PC-3 (cell line): ENCODE data around the gene NRG3. TPM values are rescaled to one million over a fixed set of nuclear protein-coding genes. Genes with fewer than 3 reads are reported as not detected.

Experiments used
- ATAC-seq: fragments of 200-7000 bp; cut with Tn5 transposase; 2 replicates; pipeline ENCODE4 v1.9.1; 2020; ENCODE audit warnings: mild to moderate bottlenecking, moderate library complexity
- BruUV-seq: library from RNA; stranded (reverse); fragments of 400-500 nt; replicated peaks from 2 replicates; lab custom pipeline; 2021; lab: Mats Ljungman, UMichigan
- CTCF ChIA-PET: fragments of 300-600 bp; sonication (Branson Sonifier 250); formaldehyde crosslinking; loops from one replicate; lab custom pipeline; 2022; ENCODE audit warnings: antibody characterized with exemption; lab: Charles Lee
- POLR2A ChIA-PET: fragments of 300-600 bp; sonication (Branson Sonifier 250); formaldehyde crosslinking; loops from one replicate; lab custom pipeline; 2022; ENCODE audit warnings: antibody characterized with exemption; ENCODE audit not compliant: unreplicated experiment; lab: Charles Lee
- DNase-seq: peaks from one replicate; pipeline ENCODE4 v3.0.0-alpha.2; 2015
- H2AFZ ChIP-seq: fragments of 300-600 bp; sonication (generic); 2 replicates; pipeline ENCODE4 v1.6.0; 2016; ENCODE audit warnings: antibody characterized with exemption, low read length
- H3F3A ChIP-seq: fragments of 300-600 bp; sonication (generic); one replicate; pipeline ENCODE4 v1.6.0; 2017; ENCODE audit warnings: antibody characterized with exemption, low read length, control low read depth, mild to moderate bottlenecking; ENCODE audit not compliant: unreplicated experiment
- H3K27ac ChIP-seq: fragments of 300-600 bp; sonication (generic); 2 replicates; pipeline ENCODE4 v1.5.1; 2016; ENCODE audit warnings: mild to moderate bottlenecking, low read length
- H3K27me3 ChIP-seq: fragments of 300-600 bp; sonication (generic); 2 replicates; pipeline ENCODE4 v1.6.1; 2016; ENCODE audit warnings: low read length, mixed read lengths
- H3K36me3 ChIP-seq: fragments of 300-600 bp; sonication (generic); 2 replicates; pipeline ENCODE4 v1.6.1; 2016; ENCODE audit warnings: low read depth, mixed run types, low read length, mixed read lengths
- H3K4me1 ChIP-seq: fragments of 300-600 bp; sonication (generic); 2 replicates; pipeline ENCODE4 v1.5.1; 2016; ENCODE audit warnings: low read length; ENCODE audit not compliant: insufficient read depth
- H3K4me2 ChIP-seq: fragments of 300-600 bp; sonication (generic); 2 replicates; pipeline ENCODE4 v1.6.0; 2016; ENCODE audit warnings: low read length
- H3K4me3 ChIP-seq: fragments of 300-600 bp; sonication (generic); 2 replicates; pipeline ENCODE4 v1.5.1; 2016; ENCODE audit warnings: mild to moderate bottlenecking, low read length, mixed read lengths
- H3K79me2 ChIP-seq: fragments of 300-600 bp; sonication (generic); 2 replicates; pipeline ENCODE4 v1.6.1; 2017; ENCODE audit warnings: low read length, mixed read lengths
- H3K9ac ChIP-seq: fragments of 300-600 bp; sonication (generic); 2 replicates; pipeline ENCODE4 v1.6.0; 2016; ENCODE audit warnings: mild to moderate bottlenecking, low read length
- H3K9me2 ChIP-seq: fragments of 300-600 bp; sonication (generic); replicated peaks from 2 replicates; pipeline ENCODE4 v1.6.1; 2016; ENCODE audit warnings: mixed run types, low read length, mixed read lengths
- H3K9me3 ChIP-seq: fragments of 300-600 bp; sonication (generic); 2 replicates; pipeline ENCODE4 v1.6.1; 2016; ENCODE audit warnings: low read length, mixed read lengths
- H4K20me1 ChIP-seq: fragments of 300-600 bp; sonication (generic); 2 replicates; pipeline ENCODE4 v1.6.1; 2016; ENCODE audit warnings: low read length, mixed read lengths
- CTCF ChIP-seq: fragments of 300-600 bp; sonication (generic); conservative IDR thresholded peaks from 2 replicates; pipeline ENCODE4 v1.5.1; 2017; ENCODE audit warnings: antibody characterized with exemption, low read depth, mild to moderate bottlenecking, low read length
- EZH2 ChIP-seq: fragments of 300-600 bp; sonication (generic); IDR thresholded peaks from one replicate; pipeline ENCODE4 v1.6.1; 2017; ENCODE audit warnings: antibody characterized with exemption, mild to moderate bottlenecking, low read length; ENCODE audit not compliant: unreplicated experiment
- EZH2phosphoT487 ChIP-seq: fragments of 300-600 bp; sonication (generic); IDR thresholded peaks from 2 replicates; pipeline ENCODE4 v1.6.1; 2018; ENCODE audit warnings: mild to moderate bottlenecking, antibody characterized with exemption, low read length, borderline replicate concordance
- intact Hi-C: fragments of 100-400 bp; cut with micrococcal nuclease; formaldehyde crosslinking; loops from 2 replicates; pipeline ENCODE4 v1.9.0; 2023
- total RNA-seq: library from RNA; depleted of rRNA; stranded (reverse); fragments of >200 nt; gene quantifications from 2 replicates; pipeline ENCODE4 v1.2.3, GENCODE V29; 2014

NRG3 gene
- total RNA-seq, 1 experiment from 2014 or later, result not detected

- TF ChIP-seq CTCF (no peak), EZH2 (no peak), EZH2phosphoT487 (no peak)
- H2AFZ ChIP-seq, result no peak overlapping the region
- no peaks in the 10 kb centered on the region for H3K9me2 ChIP-seq
- H3K79me2 ChIP-seq, result no peaks in the 10 kb centered on the region
- no peaks in the 10 kb centered on the region for H4K20me1 ChIP-seq
- no peaks in the 10 kb centered on the region for H3K27me3 ChIP-seq
- H3K36me3 ChIP-seq, result no peaks in the 10 kb centered on the region
- DNase-seq, result no peak
- H3K4me2 ChIP-seq, result no peak overlapping the region
- no peak for ATAC-seq
- H3K4me3 ChIP-seq, result no peak overlapping the region
- CTCF ChIA-PET, result no interaction called here
- H3K9me3 ChIP-seq, result no peaks in the 10 kb centered on the region
- intact Hi-C loops, result no loop called here
- no peak overlapping the region for H3K27ac ChIP-seq
- H3F3A ChIP-seq, result no peaks in the 10 kb centered on the region
- H3K4me1 ChIP-seq, result no peaks in the 10 kb centered on the region
- BruUV-seq, result no TSS peak
- POLR2A ChIA-PET, result no interaction called here
- H3K9ac ChIP-seq, result no peak overlapping the region
Observed at GRCh38 chr10:81959016-81959415, 84.0 kb downstream of the NRG3 start.

GRCh38 chr10:81961451-81962184, 86.6 kb downstream of the NRG3 start:
- H3K79me2 ChIP-seq, result no peaks in the 10 kb centered on the region
- no peaks in the 10 kb centered on the region for H3K9me2 ChIP-seq
- no peaks in the 10 kb centered on the region for H3K9me3 ChIP-seq
- DNase-seq (no peak), ATAC-seq (no peak)
- H3K9ac ChIP-seq, result no peak overlapping the region
- TF ChIP-seq CTCF (no peak), EZH2 (no peak), EZH2phosphoT487 (no peak)
- H3K27me3 ChIP-seq, result no peaks in the 10 kb centered on the region
- no peak overlapping the region for H3K4me2 ChIP-seq
- no peaks in the 10 kb centered on the region for H3K4me1 ChIP-seq
- H3K4me3 ChIP-seq, result no peak overlapping the region
- no peaks in the 10 kb centered on the region for H3F3A ChIP-seq
- intact Hi-C loops, result no loop called here
- H3K36me3 ChIP-seq, result no peaks in the 10 kb centered on the region
- BruUV-seq, result no TSS peak
- no peaks in the 10 kb centered on the region for H4K20me1 ChIP-seq
- no peak overlapping the region for H3K27ac ChIP-seq
- no peak overlapping the region for H2AFZ ChIP-seq
- POLR2A ChIA-PET, result no interaction called here
- CTCF ChIA-PET, result no interaction called here

GRCh38 chr10:81963606-81964005, 88.6 kb downstream of the NRG3 start:
- TF ChIP-seq CTCF (no peak), EZH2phosphoT487 (no peak), EZH2 (no peak)
- Histone ChIP-seq H2AFZ (no peak overlapping the region), H3K27me3 (no peaks in the 10 kb centered on the region), H3K79me2 (no peaks in the 10 kb centered on the region), H3K9me2 (no peaks in the 10 kb centered on the region), H4K20me1 (no peaks in the 10 kb centered on the region), H3F3A (no peaks in the 10 kb centered on the region), H3K4me2 (no peak overlapping the region), H3K9me3 (no peaks in the 10 kb centered on the region), H3K4me1 (no peaks in the 10 kb centered on the region), H3K27ac (no peak overlapping the region), H3K36me3 (no peaks in the 10 kb centered on the region), H3K9ac (no peak overlapping the region), H3K4me3 (no peak overlapping the region)
- intact Hi-C loops, result no loop called here
- ATAC-seq (no peak), DNase-seq (no peak)
- ChIA-PET POLR2A (no interaction called here), CTCF (no interaction called here)
- no TSS peak for BruUV-seq
